Astrocyte (in vitro differentiated cells and primary cell): ENCODE results near the gene CLK2. TPM values are rescaled to one million over a fixed set of nuclear protein-coding genes. Genes with fewer than 3 reads are reported as not detected.
A peak's percentile ranks its signal among the peaks of the same experiment; 100 is the strongest.

Experiments used
- DNase-seq: peaks from one replicate; pipeline ENCODE4 v3.0.0-alpha.2; 2010; ENCODE audit warnings: low read depth
- FAIRE-seq: peaks from 2 replicates; lab custom pipeline; 2011; peaks lifted over from hg19 to GRCh38; lab: Jason Lieb, UNC
- H2AFZ ChIP-seq: 2 replicates; pipeline ENCODE4 v1.6.0; 2012; ENCODE audit warnings: low read depth, low read length, inconsistent platforms
- H3K27ac ChIP-seq: 2 replicates; pipeline ENCODE4 v1.5.1; 2011; ENCODE audit warnings: low read depth, low read length, inconsistent platforms
- H3K27me3 ChIP-seq: 2 replicates; pipeline ENCODE4 v1.6.0; 2011; ENCODE audit warnings: low read length, inconsistent platforms; ENCODE audit not compliant: insufficient read depth
- H3K36me3 ChIP-seq: 2 replicates; pipeline ENCODE4 v1.5.1; 2011; ENCODE audit warnings: low read length, inconsistent platforms; ENCODE audit not compliant: insufficient read depth
- H3K4me1 ChIP-seq: 2 replicates; pipeline ENCODE4 v1.5.1; 2011; ENCODE audit warnings: low read length, inconsistent platforms; ENCODE audit not compliant: insufficient read depth
- H3K4me2 ChIP-seq: 2 replicates; pipeline ENCODE4 v1.6.0; 2012; ENCODE audit warnings: low read length, inconsistent platforms
- H3K4me3 ChIP-seq: 2 replicates; pipeline ENCODE4 v1.5.1; 2011; ENCODE audit warnings: low read depth, mild to moderate bottlenecking, low read length, inconsistent platforms; ENCODE audit not compliant: insufficient read depth
- H3K79me2 ChIP-seq: 2 replicates; pipeline ENCODE4 v1.6.0; 2012; ENCODE audit warnings: mild to moderate bottlenecking, low read length, inconsistent platforms; ENCODE audit not compliant: insufficient read depth
- H3K9ac ChIP-seq: 2 replicates; pipeline ENCODE4 v1.6.0; 2012; ENCODE audit warnings: mild to moderate bottlenecking, low read length, inconsistent platforms
- H3K9me3 ChIP-seq: 2 replicates; pipeline ENCODE4 v1.5.1; 2012; ENCODE audit warnings: low read depth, mild to moderate bottlenecking, low read length, inconsistent platforms; ENCODE audit not compliant: insufficient read depth
- H4K20me1 ChIP-seq: 2 replicates; pipeline ENCODE4 v1.6.0; 2012; ENCODE audit warnings: low read length, inconsistent platforms; ENCODE audit not compliant: insufficient read depth
- H3K27ac Mint-ChIP-seq: one replicate; pipeline ENCODE4 v1.8.0; 2021; ENCODE audit warnings: mild to moderate bottlenecking, mixed read lengths; ENCODE audit not compliant: unreplicated experiment
- H3K27me3 Mint-ChIP-seq: one replicate; pipeline ENCODE4 v1.8.0; 2021; ENCODE audit warnings: low read depth, mixed read lengths; ENCODE audit not compliant: unreplicated experiment
- H3K36me3 Mint-ChIP-seq: one replicate; pipeline ENCODE4 v1.8.0; 2021; ENCODE audit warnings: low read depth, mixed read lengths; ENCODE audit not compliant: unreplicated experiment
- H3K4me1 Mint-ChIP-seq: one replicate; pipeline ENCODE4 v1.8.0; 2021; ENCODE audit warnings: low read depth, mixed read lengths; ENCODE audit not compliant: unreplicated experiment
- H3K4me3 Mint-ChIP-seq: one replicate; pipeline ENCODE4 v1.8.0; 2021; ENCODE audit warnings: mild to moderate bottlenecking, moderate library complexity, mixed read lengths; ENCODE audit not compliant: unreplicated experiment
- H3K9me3 Mint-ChIP-seq: one replicate; pipeline ENCODE4 v1.8.0; 2021; ENCODE audit warnings: mild to moderate bottlenecking, mixed read lengths; ENCODE audit not compliant: unreplicated experiment
- CTCF ChIP-seq: IDR thresholded peaks from 2 replicates; pipeline ENCODE4 v1.5.1; 2011; ENCODE audit warnings: low read depth, mild to moderate bottlenecking, inconsistent platforms, low read length, moderate library complexity; ENCODE audit not compliant: insufficient read depth
- EZH2 ChIP-seq: IDR thresholded peaks from 2 replicates; pipeline ENCODE4 v1.6.1; 2012; ENCODE audit warnings: mild to moderate bottlenecking, low read length, inconsistent platforms; ENCODE audit not compliant: insufficient read depth
- total RNA-seq: library from RNA; stranded (reverse); gene quantifications from 2 replicates; pipeline ENCODE4 v1.2.1, GENCODE V29; 2021

Gene CLK2
- total RNA-seq, 1 donor from 2014 or later: 31.7 TPM

DNA sequence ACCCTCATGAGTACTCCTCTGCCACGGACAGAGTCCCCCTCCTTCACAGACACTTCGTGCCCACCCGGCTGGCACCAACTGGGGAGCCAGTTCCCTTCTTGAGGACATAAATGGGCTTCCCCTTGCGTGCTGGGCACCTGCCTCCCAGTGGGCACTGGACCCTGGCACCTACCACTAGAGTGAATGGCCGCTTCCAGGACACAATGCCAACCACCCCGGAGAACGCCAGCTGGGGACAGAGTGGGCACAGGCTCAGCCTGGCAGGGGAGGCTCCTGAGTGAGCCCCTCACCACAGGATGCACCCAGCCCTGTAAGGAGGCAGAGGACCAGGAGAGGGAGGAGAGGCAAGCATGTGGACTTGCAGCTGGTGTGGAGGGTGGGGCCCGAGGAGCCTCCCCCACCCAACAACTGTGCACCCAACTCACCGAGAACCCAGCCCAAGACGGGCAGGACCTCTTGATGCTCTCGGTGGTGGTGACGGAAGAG, 19.0 kb downstream of the CLK2 start:
- no peak for FAIRE-seq
- H2AFZ ChIP-seq: peak overlapping the region; percentile 54
- H3K36me3 ChIP-seq: peaks cover 5% of the 10 kb centered on the region
- H3K27me3 ChIP-seq: no peaks in the 10 kb centered on the region
- Mint-ChIP-seq H3K9me3 (no peaks in the 10 kb centered on the region), H3K27ac (peak overlapping the region; percentile 77), H3K27me3 (no peaks in the 10 kb centered on the region), H3K36me3 (peaks cover 10% of the 10 kb centered on the region), H3K4me3 (peak overlapping the region; percentile 80), H3K4me1 (peaks cover 21% of the 10 kb centered on the region)
- peak overlapping the region; percentile 82 for H3K9ac ChIP-seq
- H3K27ac ChIP-seq: no peak overlapping the region
- no peaks in the 10 kb centered on the region for H3K9me3 ChIP-seq
- peak overlapping the region; percentile 79 for H3K4me3 ChIP-seq
- peaks cover 28% of the 10 kb centered on the region for H3K4me1 ChIP-seq
- TF ChIP-seq CTCF (no peak), EZH2 (no peak)
- H4K20me1 ChIP-seq: no peaks in the 10 kb centered on the region
- no peak for DNase-seq
- peak overlapping the region; percentile 97 for H3K4me2 ChIP-seq
- peaks cover 17% of the 10 kb centered on the region for H3K79me2 ChIP-seq

GRCh38 chr1:155253797-155254196, 19.5 kb downstream of the CLK2 start:
- FAIRE-seq (no peak), DNase-seq (no peak)
- H3K9me3 Mint-ChIP-seq: no peaks in the 10 kb centered on the region
- Histone ChIP-seq H2AFZ (no peak overlapping the region), H4K20me1 (no peaks in the 10 kb centered on the region), H3K9me3 (no peaks in the 10 kb centered on the region), H3K27ac (no peak overlapping the region), H3K4me2 (peak overlapping the region; percentile 97), H3K79me2 (peaks cover 17% of the 10 kb centered on the region), H3K4me3 (peak overlapping the region; percentile 79), H3K9ac (peak overlapping the region; percentile 82), H3K36me3 (peaks cover 5% of the 10 kb centered on the region), H3K27me3 (no peaks in the 10 kb centered on the region), H3K4me1 (peaks cover 28% of the 10 kb centered on the region)
- H3K27me3 Mint-ChIP-seq: no peaks in the 10 kb centered on the region
- H3K27ac Mint-ChIP-seq: peak overlapping the region; percentile 77
- peaks cover 21% of the 10 kb centered on the region for H3K4me1 Mint-ChIP-seq
- TF ChIP-seq EZH2 (no peak), CTCF (no peak)
- peak overlapping the region; percentile 80 for H3K4me3 Mint-ChIP-seq
- peaks cover 10% of the 10 kb centered on the region for H3K36me3 Mint-ChIP-seq

GRCh38 chr1:155253208-155253607, 20.1 kb downstream of the CLK2 start:
- H2AFZ ChIP-seq: no peak overlapping the region
- H3K4me3 ChIP-seq: peak overlapping the region; percentile 79
- H3K27me3 ChIP-seq: no peaks in the 10 kb centered on the region
- H3K4me2 ChIP-seq: peak overlapping the region; percentile 97
- Mint-ChIP-seq H3K4me1 (peaks cover 21% of the 10 kb centered on the region), H3K27me3 (no peaks in the 10 kb centered on the region), H3K4me3 (peak overlapping the region; percentile 80), H3K36me3 (peaks cover 8% of the 10 kb centered on the region), H3K9me3 (no peaks in the 10 kb centered on the region), H3K27ac (no peak overlapping the region)
- TF ChIP-seq EZH2: no peak
- no peak for TF ChIP-seq CTCF
- H3K27ac ChIP-seq: no peak overlapping the region
- peaks cover 5% of the 10 kb centered on the region for H3K36me3 ChIP-seq
- H3K9ac ChIP-seq: peak overlapping the region; percentile 82
- peaks cover 28% of the 10 kb centered on the region for H3K4me1 ChIP-seq
- H3K79me2 ChIP-seq: peaks cover 17% of the 10 kb centered on the region
- no peak for FAIRE-seq
- DNase-seq: no peak
- no peaks in the 10 kb centered on the region for H3K9me3 ChIP-seq
- no peaks in the 10 kb centered on the region for H4K20me1 ChIP-seq
